Activated CD4-positive, alpha-beta T cell treated with anti-CD3 and anti-CD28 coated beads for 1 hour (primary cell): ENCODE results near the gene CACNG5.

ENCODE experiments used
- DNase-seq: peaks from one replicate; pipeline ENCODE4 v3.0.0-alpha.2; 2020

The CACNG5 gene

DNA sequence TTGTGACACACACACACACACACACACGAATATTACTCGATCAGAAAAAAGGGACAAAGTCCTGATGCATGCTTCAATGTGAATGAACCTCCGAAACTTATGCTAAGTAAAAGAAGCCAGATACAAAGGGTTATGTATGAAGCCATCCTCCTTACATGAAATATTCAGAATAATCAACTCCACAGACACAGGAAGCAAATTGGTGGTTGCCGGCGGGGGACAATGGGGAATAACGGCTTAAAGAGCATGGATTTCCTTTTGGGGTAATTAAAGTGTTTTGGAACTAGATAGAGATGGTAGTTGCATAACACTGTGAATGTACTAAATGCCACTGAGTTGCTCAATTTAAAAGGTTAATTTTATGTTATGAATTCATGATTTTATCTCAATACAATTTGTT is 8.1 kb upstream of the CACNG5 start:
- no peak for DNase-seq

GRCh38 chr17:66829386-66829864 is 5.5 kb upstream of the CACNG5 start:
- no peak for DNase-seq

DNA sequence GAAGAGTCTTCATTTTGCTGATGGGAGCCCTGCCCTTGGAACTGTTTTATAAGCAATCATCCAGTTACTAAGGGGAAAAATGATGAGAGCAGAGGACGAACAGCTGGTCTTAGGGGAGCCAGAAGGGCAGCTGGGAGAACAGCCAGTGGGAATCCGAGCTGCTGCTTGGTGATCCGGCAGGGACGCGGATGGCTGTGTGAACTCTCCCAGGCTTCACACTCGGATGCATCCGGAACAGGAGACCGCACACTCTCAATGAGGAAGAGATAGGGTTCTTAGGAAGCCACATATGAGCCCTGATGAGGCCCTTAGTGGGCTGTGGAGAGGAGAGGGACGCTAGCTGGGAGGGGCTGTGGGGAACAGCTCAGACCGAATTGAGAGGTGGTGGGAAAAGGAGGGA is 5.0 kb upstream of the CACNG5 start:
- DNase-seq = no peak

DNA sequence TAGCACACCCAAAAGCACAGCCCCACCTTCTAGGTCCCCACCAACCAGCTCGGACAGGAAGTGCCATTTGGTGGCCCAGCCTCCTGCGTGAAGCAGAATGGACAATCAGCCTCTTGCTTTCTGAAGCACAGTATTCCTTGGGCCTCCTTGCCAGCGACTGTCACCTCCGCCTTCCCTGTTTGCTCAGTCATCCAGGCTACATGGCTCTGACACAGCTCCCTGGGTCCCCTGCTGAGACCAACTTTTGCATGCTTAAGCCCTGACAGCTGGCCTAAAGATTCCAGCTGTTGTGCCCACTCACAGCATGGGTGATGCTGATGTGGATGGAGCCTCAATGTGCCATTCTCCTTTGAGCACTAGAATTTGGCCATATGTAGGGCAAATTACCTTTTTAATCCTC is 4.5 kb upstream of the CACNG5 start:
- no peak for DNase-seq

- DNase-seq = no peak
Observed at GRCh38 chr17:66831383-66832210, 3.3 kb upstream of the CACNG5 start.

GRCh38 chr17:66833201-66833600 is 1.7 kb upstream of the CACNG5 start:
- DNase-seq = no peak

- DNase-seq = no peak
Observed at GRCh38 chr17:66834426-66834918, 445 bp upstream of the CACNG5 start.

GRCh38 chr17:66835476-66835875 is 559 bp downstream of the CACNG5 start:
- DNase-seq = no peak

- DNase-seq = no peak
Observed at GRCh38 chr17:66836063-66837005, 1.4 kb downstream of the CACNG5 start.

DNA sequence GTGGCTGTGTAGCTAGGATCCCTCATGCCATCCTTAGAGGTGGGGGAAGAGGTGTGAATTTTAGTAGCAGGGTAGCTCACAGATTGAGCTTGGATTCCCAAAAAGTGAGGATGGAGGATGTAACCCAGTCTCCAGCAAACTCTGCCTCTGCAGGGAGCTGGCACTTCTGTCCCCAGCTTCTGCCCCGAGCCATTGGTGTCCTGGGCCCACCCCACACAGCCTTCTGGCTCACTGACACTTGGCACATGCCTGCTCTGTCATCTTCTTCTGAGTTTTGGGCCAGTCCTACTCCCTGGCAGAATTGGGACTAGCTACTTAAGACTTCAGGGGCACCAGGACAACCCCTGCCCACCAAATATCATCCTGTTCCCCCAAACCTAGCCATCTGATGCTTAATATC is 2.3 kb downstream of the CACNG5 start:
- no peak for DNase-seq

GRCh38 chr17:66837885-66838665 is 3.2 kb downstream of the CACNG5 start:
- DNase-seq = no peak

- DNase-seq = no peak
Observed at GRCh38 chr17:66839616-66840015, 4.7 kb downstream of the CACNG5 start.

DNA sequence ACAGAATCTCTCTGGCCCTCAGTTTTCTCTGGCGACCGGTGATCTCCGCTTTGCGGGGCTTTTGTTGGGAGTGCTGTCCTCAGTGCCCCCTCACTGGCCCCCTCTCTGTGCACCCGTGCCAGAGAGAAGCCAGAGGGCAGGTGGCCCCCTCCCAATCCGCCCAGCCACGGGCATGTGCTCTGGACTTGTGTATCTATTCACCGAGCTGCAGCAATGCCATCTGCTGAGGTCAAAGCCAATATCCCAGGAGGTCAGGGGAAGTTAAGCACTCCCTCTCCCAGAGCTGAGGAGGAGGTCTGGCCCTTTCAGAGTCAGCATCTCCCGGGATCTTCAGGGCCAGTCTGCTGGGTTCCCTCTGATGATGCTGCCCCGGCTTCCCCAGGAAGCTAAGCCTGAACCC is 5.1 kb downstream of the CACNG5 start:
- no peak for DNase-seq

GRCh38 chr17:66841328-66841727 is 6.4 kb downstream of the CACNG5 start:
- no peak for DNase-seq

DNA sequence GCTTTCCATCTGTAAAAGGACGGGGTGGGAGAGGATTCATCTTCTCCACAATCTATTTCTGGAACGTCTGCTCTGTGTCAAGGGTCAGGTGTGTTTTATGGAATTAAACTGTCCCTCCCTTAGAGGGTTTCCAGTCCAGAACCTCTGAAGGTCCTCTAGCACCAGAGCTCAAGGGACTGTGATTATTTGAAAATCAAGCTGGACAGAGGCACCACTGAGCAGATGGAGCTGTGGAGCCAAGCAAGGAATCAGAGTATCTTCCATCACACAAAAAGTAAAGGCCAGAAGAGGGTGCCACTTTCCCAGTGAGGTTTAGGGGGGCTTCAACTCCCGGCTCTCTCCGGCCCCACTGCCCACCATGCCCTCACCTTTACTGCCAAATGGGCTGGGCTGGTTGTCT is 6.8 kb downstream of the CACNG5 start:
- DNase-seq = no peak

GRCh38 chr17:66842505-66842904 is 7.6 kb downstream of the CACNG5 start:
- DNase-seq = no peak

DNA sequence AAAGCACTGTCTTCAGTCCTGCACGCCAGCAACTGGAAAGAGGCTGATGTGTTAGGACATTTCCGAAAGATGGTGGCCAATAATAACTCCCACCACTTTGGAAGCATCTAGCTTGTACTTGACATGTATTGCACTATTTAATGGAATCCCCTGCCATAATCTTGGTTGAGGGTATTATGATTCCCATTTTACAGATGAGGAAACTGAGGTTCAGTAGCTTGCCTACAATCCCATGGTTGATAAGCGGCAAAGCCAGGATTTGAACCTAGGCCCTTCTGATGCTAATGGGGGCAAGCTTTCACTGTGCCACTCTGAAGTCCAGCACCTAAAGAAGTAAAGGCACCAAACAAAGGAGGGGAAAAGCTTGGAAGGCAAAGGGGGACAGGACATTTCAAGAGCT is 8.0 kb downstream of the CACNG5 start:
- no peak for DNase-seq

- DNase-seq = no peak
Observed at GRCh38 chr17:66843627-66844026, 8.7 kb downstream of the CACNG5 start.

DNA sequence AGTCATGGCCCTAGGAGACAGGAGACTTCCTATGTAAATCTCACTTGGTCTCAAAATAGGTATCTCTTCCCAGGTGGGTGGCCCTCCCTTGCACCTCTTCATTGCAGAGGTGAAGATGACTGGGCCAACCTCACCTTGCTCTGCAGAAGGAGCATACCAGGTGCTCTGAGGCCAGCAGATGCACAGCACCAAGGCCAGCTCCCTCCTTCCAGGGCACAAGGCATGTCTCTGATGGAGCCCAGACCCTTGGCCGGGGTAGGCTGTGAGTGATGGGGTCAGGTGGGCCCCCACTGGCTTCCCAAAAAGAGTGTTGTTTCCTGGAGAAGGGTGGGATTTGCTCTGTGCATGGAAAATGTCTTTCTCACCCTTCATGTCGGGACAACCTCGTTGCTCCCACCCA is 12.8 kb downstream of the CACNG5 start:
- DNase-seq = no peak

- no peak for DNase-seq
Observed at GRCh38 chr17:66848496-66848895, 13.6 kb downstream of the CACNG5 start.

DNA sequence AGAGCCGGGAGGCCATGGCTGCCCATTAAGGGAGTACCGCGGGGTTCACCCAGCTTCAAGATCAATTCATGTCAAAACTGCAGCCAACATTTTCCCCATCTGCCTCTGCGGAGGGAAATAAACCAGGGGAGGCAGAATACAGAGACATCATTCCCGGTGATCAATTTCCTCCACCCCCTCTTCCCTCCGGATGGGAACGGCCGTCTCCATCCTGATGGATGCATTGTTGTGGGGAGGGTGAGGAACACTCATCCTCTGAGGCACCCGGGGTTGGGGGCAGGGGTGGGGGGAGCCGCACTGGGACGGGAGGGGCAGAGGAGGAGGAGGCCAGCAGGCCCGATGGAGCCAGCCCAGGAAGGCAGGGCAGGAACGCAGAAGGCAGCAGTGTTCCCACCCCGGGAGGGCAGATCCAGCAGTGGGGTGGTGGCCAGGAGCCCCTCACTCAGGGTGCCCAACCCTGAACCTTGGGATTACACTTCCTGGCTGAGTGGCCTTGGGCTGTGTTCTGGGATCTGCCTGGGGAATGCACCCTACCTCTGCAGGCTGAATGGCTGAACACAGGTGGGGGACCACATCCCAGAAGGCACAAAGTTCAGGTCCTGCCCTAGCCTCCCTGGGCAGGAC is 14.2 kb downstream of the CACNG5 start:
- no peak for DNase-seq

DNA sequence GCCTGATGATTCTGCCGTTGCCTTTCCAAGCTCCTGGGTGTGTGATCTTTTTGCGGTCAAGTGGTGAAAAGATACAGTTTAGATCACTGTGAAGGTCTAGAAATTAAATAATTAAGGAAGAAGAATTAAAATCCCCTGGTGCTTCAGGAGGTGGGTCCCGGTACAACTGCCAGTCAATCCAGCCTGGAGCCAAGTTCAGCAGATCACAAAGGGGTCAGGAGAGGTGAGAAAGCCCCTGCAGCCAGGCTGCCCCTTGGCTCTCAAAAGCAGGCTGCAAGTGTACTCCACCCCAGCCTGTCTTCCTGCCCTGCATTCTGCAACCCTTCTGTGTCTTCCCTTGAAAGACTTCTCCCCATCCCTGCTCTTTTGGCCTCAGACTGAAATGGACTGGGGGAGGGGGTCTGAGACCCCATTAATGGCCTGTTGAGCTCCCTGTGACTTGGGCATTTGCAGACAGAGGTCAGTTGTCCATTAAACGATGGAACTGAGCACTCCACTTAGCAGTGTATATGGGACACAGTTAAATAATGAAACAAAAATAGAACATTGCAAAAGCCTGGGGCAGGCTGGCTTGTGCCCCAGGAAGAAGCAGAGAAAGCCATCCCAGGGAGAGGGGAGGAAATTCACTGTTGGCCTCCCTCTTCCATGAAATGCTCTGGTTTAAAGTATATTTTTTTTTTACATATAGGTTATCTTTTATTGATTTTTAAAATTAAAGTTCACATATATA is 15.1 kb downstream of the CACNG5 start:
- no peak for DNase-seq
